ENCODE data around the gene ZNF189. TPM values are rescaled to one million over a fixed set of nuclear protein-coding genes. Genes with fewer than 3 reads are reported as not detected.

ZNF189 gene
- total RNA-seq, 1 experiment from 2014 or later, result 9.4 TPM

DNA sequence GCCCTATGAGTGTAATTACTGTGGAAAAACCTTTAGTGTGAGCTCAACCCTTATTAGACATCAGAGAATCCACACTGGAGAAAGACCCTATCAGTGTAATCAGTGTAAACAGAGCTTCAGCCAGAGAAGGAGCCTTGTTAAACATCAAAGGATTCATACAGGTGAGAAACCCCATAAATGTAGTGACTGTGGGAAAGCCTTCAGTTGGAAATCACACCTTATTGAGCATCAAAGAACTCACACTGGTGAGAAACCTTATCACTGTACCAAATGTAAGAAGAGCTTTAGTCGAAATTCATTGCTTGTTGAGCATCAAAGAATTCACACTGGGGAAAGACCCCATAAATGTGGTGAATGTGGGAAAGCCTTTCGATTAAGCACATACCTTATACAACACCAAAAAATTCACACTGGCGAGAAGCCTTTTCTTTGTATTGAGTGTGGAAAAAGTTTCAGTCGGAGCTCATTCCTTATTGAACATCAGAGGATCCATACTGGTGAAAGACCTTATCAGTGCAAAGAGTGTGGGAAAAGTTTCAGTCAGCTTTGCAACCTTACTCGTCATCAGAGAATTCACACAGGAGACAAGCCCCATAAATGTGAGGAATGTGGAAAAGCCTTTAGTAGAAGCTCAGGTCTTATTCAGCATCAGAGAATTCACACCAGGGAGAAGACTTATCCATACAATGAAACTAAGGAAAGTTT is 9.9 kb downstream of the ZNF189 start:
- H3F3A ChIP-seq (ENCODE audit: insufficient read depth, low read depth), result peaks cover 12% of the 10 kb centered on the region
- H3K4me1 ChIP-seq (replicated peaks; ENCODE audit: insufficient read depth), result no peaks in the 10 kb centered on the region
- BruUV-seq (replicated peaks), result no TSS peak
- no peaks in the 10 kb centered on the region for H4K20me1 ChIP-seq (ENCODE audit: insufficient read depth)
- TF ChIP-seq, protein P1, sequence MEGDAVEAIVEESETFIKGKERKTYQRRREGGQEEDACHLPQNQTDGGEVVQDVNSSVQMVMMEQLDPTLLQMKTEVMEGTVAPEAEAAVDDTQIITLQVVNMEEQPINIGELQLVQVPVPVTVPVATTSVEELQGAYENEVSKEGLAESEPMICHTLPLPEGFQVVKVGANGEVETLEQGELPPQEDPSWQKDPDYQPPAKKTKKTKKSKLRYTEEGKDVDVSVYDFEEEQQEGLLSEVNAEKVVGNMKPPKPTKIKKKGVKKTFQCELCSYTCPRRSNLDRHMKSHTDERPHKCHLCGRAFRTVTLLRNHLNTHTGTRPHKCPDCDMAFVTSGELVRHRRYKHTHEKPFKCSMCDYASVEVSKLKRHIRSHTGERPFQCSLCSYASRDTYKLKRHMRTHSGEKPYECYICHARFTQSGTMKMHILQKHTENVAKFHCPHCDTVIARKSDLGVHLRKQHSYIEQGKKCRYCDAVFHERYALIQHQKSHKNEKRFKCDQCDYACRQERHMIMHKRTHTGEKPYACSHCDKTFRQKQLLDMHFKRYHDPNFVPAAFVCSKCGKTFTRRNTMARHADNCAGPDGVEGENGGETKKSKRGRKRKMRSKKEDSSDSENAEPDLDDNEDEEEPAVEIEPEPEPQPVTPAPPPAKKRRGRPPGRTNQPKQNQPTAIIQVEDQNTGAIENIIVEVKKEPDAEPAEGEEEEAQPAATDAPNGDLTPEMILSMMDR (conservative IDR thresholded peaks at IDR 0.05), result no peak
- no peak for TF ChIP-seq EZH2 (IDR thresholded peaks at IDR 0.05; ENCODE audit: low read depth)
- POLR2A ChIA-PET (ENCODE audit: unreplicated experiment), result no interaction called here
- H2AFZ ChIP-seq, result no peak overlapping the region
- intact Hi-C loops (cut with micrococcal nuclease; ENCODE audit: unreplicated experiment), result no loop called here
- no peaks in the 10 kb centered on the region for H3K27me3 ChIP-seq (ENCODE audit: insufficient read depth, low read depth)
- no peak overlapping the region for H3K27ac ChIP-seq
- H3K4me3 ChIP-seq, result no peak overlapping the region
- peaks cover 59% of the 10 kb centered on the region for H3K36me3 ChIP-seq (ENCODE audit: low read depth)
- H3K4me2 ChIP-seq, result no peak overlapping the region
- H3K9me3 ChIP-seq (ENCODE audit: insufficient read depth, low read depth), result peaks cover 79% of the 10 kb centered on the region
- no peaks in the 10 kb centered on the region for H3K79me2 ChIP-seq (ENCODE audit: low read depth)
- CTCF ChIA-PET, result no interaction called here
- no peak for DNase-seq
- H3K9me2 ChIP-seq (ENCODE audit: insufficient read depth), result no peaks in the 10 kb centered on the region

DNA sequence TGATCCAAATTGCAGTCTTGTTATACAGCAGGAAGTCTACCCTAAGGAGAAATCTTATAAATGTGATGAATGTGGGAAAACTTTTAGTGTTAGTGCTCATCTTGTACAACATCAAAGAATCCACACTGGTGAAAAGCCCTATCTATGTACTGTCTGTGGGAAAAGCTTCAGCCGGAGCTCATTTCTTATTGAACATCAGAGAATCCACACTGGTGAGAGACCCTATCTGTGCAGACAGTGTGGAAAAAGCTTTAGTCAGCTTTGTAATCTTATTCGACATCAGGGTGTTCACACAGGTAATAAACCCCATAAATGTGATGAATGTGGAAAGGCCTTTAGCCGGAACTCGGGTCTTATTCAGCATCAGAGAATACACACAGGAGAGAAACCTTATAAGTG is 10.4 kb downstream of the ZNF189 start:
- H3K79me2 ChIP-seq (ENCODE audit: low read depth), result no peaks in the 10 kb centered on the region
- H3K4me3 ChIP-seq, result 0 out of 2 replicates have a peak overlapping the region, but pooled peaks have one; percentile 14
- BruUV-seq (replicated peaks), result no TSS peak
- H3K9me3 ChIP-seq (ENCODE audit: insufficient read depth, low read depth), result peaks cover 74% of the 10 kb centered on the region
- TF ChIP-seq, protein P1 (conservative IDR thresholded peaks at IDR 0.05), result no peak
- TF ChIP-seq EZH2 (IDR thresholded peaks at IDR 0.05; ENCODE audit: low read depth), result no peak
- no peaks in the 10 kb centered on the region for H3K27me3 ChIP-seq (ENCODE audit: insufficient read depth, low read depth)
- POLR2A ChIA-PET (ENCODE audit: unreplicated experiment), result no interaction called here
- H3K27ac ChIP-seq, result no peak overlapping the region
- no peaks in the 10 kb centered on the region for H3K4me1 ChIP-seq (replicated peaks; ENCODE audit: insufficient read depth)
- H3K4me2 ChIP-seq, result no peak overlapping the region
- no peaks in the 10 kb centered on the region for H3K9me2 ChIP-seq (ENCODE audit: insufficient read depth)
- DNase-seq, result no peak
- no peaks in the 10 kb centered on the region for H4K20me1 ChIP-seq (ENCODE audit: insufficient read depth)
- intact Hi-C loops (cut with micrococcal nuclease; ENCODE audit: unreplicated experiment), result no loop called here
- no peak overlapping the region for H2AFZ ChIP-seq
- CTCF ChIA-PET, result no interaction called here
- H3K36me3 ChIP-seq (ENCODE audit: low read depth), result peaks cover 53% of the 10 kb centered on the region
- peaks cover 12% of the 10 kb centered on the region for H3F3A ChIP-seq (ENCODE audit: insufficient read depth, low read depth)

DNA sequence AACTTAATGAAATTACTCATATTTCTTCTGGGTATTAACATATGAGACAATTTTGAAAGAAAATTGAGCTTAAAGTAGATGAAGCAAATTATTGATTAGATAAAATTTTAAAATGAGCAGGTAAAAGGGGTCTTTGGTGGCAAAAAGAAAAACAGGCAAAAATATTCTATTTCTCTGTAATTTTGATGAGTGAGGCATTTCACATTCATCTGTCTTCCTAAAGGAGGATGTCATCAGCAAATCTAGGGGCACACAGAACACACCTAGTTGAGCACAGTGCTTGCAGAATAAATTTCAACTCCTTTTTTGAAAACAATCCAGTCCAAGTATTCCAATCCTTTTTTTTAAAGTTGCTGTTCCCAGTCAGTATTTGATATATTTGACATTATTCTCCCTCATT is 16.2 kb downstream of the ZNF189 start:
- TF ChIP-seq, protein P1 (conservative IDR thresholded peaks at IDR 0.05), result no peak
- no peak for TF ChIP-seq EZH2 (IDR thresholded peaks at IDR 0.05; ENCODE audit: low read depth)
- H3K27me3 ChIP-seq (ENCODE audit: insufficient read depth, low read depth), result peaks cover 6% of the 10 kb centered on the region; the same call in 1 of the 2 replicates
- DNase-seq, result no peak
- no peaks in the 10 kb centered on the region for H4K20me1 ChIP-seq (ENCODE audit: insufficient read depth)
- no peaks in the 10 kb centered on the region for H3K79me2 ChIP-seq (ENCODE audit: low read depth)
- peaks cover 23% of the 10 kb centered on the region for H3K9me3 ChIP-seq (ENCODE audit: insufficient read depth, low read depth)
- CTCF ChIA-PET, result no interaction called here
- BruUV-seq (replicated peaks), result no TSS peak
- no peak overlapping the region for H3K4me3 ChIP-seq
- H3K27ac ChIP-seq, result no peak overlapping the region
- H2AFZ ChIP-seq, result no peak overlapping the region
- H3F3A ChIP-seq (ENCODE audit: insufficient read depth, low read depth), result no peaks in the 10 kb centered on the region
- no peaks in the 10 kb centered on the region for H3K4me1 ChIP-seq (replicated peaks; ENCODE audit: insufficient read depth)
- no peaks in the 10 kb centered on the region for H3K36me3 ChIP-seq (ENCODE audit: low read depth)
- no peak overlapping the region for H3K4me2 ChIP-seq
- POLR2A ChIA-PET (ENCODE audit: unreplicated experiment), result no interaction called here
- intact Hi-C loops (cut with micrococcal nuclease; ENCODE audit: unreplicated experiment), result no loop called here
- no peaks in the 10 kb centered on the region for H3K9me2 ChIP-seq (ENCODE audit: insufficient read depth)

Measured in PC-9 (cell line).